Measurements from ENCODE around the gene PDPN.

Gene PDPN

GRCh38 chr1:13617773-13618172 lies 34.1 kb downstream of the PDPN start:
- no peak for TF ChIP-seq SIN3A (IDR thresholded peaks at IDR 0.05; ENCODE audit: borderline replicate concordance, insufficient read depth, low read length)
- no peak for TF ChIP-seq FOXP2 (optimal IDR thresholded peaks at IDR 0.05; ENCODE audit: borderline replicate concordance, extremely low read depth, extremely low read length, insufficient read depth)
- TF ChIP-seq TAF1 (IDR thresholded peaks at IDR 0.05; ENCODE audit: borderline replicate concordance, insufficient read depth, low read length), result no peak
- TF ChIP-seq REST (IDR thresholded peaks at IDR 0.05; ENCODE audit: insufficient read depth in 1 of 2, low read depth in 2 of 2, low read length in 2 of 2), result no peak
- no peak for TF ChIP-seq POLR2AphosphoS5 (IDR thresholded peaks at IDR 0.05; ENCODE audit: low read depth, low read length)

GRCh38 chr1:13618483-13618882 lies 34.9 kb downstream of the PDPN start:
- TF ChIP-seq TAF1 (IDR thresholded peaks at IDR 0.05; ENCODE audit: borderline replicate concordance, insufficient read depth, low read length) (no peak), POLR2AphosphoS5 (IDR thresholded peaks at IDR 0.05; ENCODE audit: low read depth, low read length) (no peak), REST (IDR thresholded peaks at IDR 0.05; ENCODE audit: insufficient read depth in 1 of 2, low read depth in 2 of 2, low read length in 2 of 2) (no peak), SIN3A (IDR thresholded peaks at IDR 0.05; ENCODE audit: borderline replicate concordance, insufficient read depth, low read length) (no peak), FOXP2 (optimal IDR thresholded peaks at IDR 0.05; ENCODE audit: borderline replicate concordance, extremely low read depth, extremely low read length, insufficient read depth) (no peak)

- TF ChIP-seq POLR2AphosphoS5 (IDR thresholded peaks at IDR 0.05; ENCODE audit: low read depth, low read length) (no peak), REST (IDR thresholded peaks at IDR 0.05; ENCODE audit: insufficient read depth in 1 of 2, low read depth in 2 of 2, low read length in 2 of 2) (no peak), TAF1 (IDR thresholded peaks at IDR 0.05; ENCODE audit: borderline replicate concordance, insufficient read depth, low read length) (no peak), FOXP2 (optimal IDR thresholded peaks at IDR 0.05; ENCODE audit: borderline replicate concordance, extremely low read depth, extremely low read length, insufficient read depth) (no peak), SIN3A (IDR thresholded peaks at IDR 0.05; ENCODE audit: borderline replicate concordance, insufficient read depth, low read length) (no peak)
These were observed 36.3 kb downstream of the PDPN start for GRCh38 chr1:13619909-13620308.

GRCh38 chr1:13620825-13621224 lies 37.2 kb downstream of the PDPN start:
- TF ChIP-seq SIN3A (IDR thresholded peaks at IDR 0.05; ENCODE audit: borderline replicate concordance, insufficient read depth, low read length), result no peak
- TF ChIP-seq TAF1 (IDR thresholded peaks at IDR 0.05; ENCODE audit: borderline replicate concordance, insufficient read depth, low read length), result no peak
- TF ChIP-seq FOXP2 (optimal IDR thresholded peaks at IDR 0.05; ENCODE audit: borderline replicate concordance, extremely low read depth, extremely low read length, insufficient read depth), result no peak
- TF ChIP-seq REST (IDR thresholded peaks at IDR 0.05; ENCODE audit: insufficient read depth in 1 of 2, low read depth in 2 of 2, low read length in 2 of 2), result no peak
- TF ChIP-seq POLR2AphosphoS5 (IDR thresholded peaks at IDR 0.05; ENCODE audit: low read depth, low read length), result no peak

- no peak for TF ChIP-seq REST (IDR thresholded peaks at IDR 0.05; ENCODE audit: insufficient read depth in 1 of 2, low read depth in 2 of 2, low read length in 2 of 2)
- TF ChIP-seq SIN3A (IDR thresholded peaks at IDR 0.05; ENCODE audit: borderline replicate concordance, insufficient read depth, low read length), result no peak
- TF ChIP-seq POLR2AphosphoS5 (IDR thresholded peaks at IDR 0.05; ENCODE audit: low read depth, low read length), result no peak
- no peak for TF ChIP-seq TAF1 (IDR thresholded peaks at IDR 0.05; ENCODE audit: borderline replicate concordance, insufficient read depth, low read length)
- no peak for TF ChIP-seq FOXP2 (optimal IDR thresholded peaks at IDR 0.05; ENCODE audit: borderline replicate concordance, extremely low read depth, extremely low read length, insufficient read depth)
These were observed 38.8 kb downstream of the PDPN start for GRCh38 chr1:13622446-13622845.
